Caki2 (cell line): ENCODE results near the gene DHRS13. TPM values are rescaled to one million over a fixed set of nuclear protein-coding genes. Genes with fewer than 3 reads are reported as not detected.

Experiments
- DNase-seq: peaks from one replicate; pipeline ENCODE4 v3.0.0-alpha.2; 2015; ENCODE audit warnings: low read depth
- in situ Hi-C: cut with HindIII; loops from 2 replicates; pipeline ENCODE4 v1.10.0; 2016; ENCODE audit warnings: low sequenced_read_pairs, low pct_unique_long_range_greater_than_20kb, mixed read lengths
- total RNA-seq: library from RNA; depleted of rRNA; stranded (reverse); fragments of >200 nt; shearing (Covaris generic); gene quantifications from 2 replicates; pipeline ENCODE4 v1.2.3, GENCODE V29; 2014; ENCODE audit warnings: low replicate concordance; rRNA removed

The DHRS13 gene, protein sequence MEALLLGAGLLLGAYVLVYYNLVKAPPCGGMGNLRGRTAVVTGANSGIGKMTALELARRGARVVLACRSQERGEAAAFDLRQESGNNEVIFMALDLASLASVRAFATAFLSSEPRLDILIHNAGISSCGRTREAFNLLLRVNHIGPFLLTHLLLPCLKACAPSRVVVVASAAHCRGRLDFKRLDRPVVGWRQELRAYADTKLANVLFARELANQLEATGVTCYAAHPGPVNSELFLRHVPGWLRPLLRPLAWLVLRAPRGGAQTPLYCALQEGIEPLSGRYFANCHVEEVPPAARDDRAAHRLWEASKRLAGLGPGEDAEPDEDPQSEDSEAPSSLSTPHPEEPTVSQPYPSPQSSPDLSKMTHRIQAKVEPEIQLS
- 36.2 and 50.4 TPM in 2 replicates for total RNA-seq

DNA sequence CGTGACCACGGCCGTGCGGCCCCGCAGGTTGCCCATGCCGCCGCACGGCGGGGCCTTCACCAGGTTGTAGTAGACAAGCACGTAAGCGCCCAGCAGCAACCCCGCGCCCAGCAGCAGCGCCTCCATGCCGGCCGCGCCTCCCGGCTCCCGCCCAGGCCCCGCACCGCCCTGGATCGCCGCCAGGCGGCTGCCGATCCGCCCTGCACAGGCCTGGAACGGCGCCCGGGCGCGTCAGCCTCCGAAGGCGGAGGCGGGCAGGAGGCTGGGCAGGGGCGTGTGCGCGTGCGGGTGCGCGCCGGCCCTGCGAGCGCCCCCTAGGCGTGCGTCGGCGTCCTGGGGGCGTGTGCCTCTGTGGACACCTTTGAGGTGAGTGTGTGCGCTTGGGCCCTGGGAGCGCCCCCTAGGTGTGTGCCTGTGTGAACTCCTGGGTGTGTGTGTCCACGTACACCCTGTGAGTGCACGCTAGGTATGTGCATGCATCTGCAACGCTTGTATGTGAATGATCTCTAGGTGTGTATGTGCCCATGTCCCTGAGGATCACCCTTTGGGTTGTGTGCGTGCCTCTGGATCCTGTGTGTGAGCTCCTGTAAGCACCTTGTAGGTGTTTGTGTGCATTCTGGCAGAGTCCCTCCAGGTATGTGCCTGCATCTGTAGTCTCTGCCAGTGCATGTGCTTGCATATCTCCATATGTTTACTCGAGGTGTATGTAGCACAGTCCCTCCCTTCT lies at the start of gene DHRS13:
DHRS13 (minus strand) TSS at position 261 of the 727 bp plus-strand sequence; CDS start at position 126, 135 bp downstream.
- in situ Hi-C loops: no loop called here
- DNase-seq: peak; percentile 96

DNA sequence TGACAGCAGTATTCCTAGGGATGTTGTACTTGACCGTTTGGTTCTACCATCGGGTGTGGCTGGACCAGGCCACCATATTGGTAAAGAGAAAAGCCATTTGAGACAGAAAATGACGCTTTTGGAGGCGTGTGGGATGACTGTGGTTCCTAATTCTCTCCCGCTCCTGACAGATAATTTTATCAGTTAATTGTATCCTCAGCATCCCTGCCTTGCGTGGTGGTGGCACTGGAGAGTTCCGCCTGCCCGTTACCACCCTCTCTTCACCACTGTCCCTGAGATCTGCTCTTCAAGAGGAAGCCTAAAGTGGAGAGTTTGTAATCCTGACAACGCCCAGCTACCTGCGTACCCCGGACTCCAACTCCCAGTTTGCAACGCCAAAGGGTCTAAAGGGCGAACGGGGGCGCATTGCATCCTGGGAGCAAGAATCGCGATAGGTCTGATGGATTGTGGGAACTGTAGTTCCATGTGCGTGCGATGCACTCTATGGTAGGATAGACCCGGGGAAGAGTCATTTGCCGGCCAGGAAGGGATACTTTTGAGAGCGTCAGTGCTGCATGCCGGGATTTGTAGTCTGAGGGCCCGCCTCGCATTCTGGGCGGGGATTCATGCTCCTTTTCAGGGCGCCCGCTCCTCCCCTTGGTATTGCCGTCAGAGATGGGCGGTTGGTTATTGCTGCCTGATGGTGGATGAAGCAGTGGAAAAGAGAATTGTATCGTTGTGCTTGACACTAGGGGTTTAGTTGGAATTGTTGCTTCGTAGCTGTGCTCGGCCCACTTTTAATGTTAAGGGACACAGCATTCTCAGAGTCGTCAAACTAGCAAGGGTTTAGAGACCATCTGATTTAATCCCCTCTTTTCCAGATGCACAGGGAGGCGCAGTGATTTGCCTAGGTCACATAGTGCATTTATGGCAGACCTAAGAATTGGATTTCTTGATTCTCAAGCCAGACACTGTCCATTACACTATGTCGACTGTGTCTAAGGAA lies 49.4 kb upstream of the DHRS13 start:
- in situ Hi-C loops: no loop called here
- DNase-seq: peak; percentile 99

DNA sequence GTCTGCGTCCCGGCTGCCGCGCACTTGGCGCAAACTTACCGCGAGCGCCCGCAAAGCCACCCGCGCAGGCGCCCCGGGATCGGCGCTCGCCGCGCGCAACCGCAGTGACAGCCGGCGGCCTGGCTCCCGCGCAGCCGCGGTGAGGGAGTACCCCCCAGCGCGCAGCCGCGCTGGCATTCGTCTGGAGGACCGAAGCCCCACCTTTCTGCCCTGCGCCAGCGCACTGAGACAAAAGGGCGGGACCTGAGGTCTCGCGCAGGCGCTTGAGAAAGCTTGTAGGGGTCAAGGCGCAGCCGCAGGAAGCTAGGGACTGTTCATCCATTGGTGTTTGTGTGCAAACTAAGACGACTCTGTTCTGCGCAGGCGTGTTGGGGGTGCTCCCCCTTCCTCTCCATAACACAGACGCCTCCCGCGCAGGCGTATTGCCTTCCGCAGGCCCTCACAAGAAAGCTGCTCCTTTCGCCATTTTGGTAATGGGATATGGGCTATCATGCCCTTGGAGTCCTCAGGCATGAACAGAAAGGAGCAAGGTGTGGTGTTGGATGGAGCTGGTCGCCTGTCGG lies 48.6 kb upstream of the DHRS13 start, which contains the start of gene PHF12:
PHF12 (minus strand) TSS at position 91 of the 563 bp plus-strand sequence. CDS start 558 bp downstream, outside the sequence.
- peak; percentile 100 for DNase-seq
- in situ Hi-C loops: no loop called here

DNA sequence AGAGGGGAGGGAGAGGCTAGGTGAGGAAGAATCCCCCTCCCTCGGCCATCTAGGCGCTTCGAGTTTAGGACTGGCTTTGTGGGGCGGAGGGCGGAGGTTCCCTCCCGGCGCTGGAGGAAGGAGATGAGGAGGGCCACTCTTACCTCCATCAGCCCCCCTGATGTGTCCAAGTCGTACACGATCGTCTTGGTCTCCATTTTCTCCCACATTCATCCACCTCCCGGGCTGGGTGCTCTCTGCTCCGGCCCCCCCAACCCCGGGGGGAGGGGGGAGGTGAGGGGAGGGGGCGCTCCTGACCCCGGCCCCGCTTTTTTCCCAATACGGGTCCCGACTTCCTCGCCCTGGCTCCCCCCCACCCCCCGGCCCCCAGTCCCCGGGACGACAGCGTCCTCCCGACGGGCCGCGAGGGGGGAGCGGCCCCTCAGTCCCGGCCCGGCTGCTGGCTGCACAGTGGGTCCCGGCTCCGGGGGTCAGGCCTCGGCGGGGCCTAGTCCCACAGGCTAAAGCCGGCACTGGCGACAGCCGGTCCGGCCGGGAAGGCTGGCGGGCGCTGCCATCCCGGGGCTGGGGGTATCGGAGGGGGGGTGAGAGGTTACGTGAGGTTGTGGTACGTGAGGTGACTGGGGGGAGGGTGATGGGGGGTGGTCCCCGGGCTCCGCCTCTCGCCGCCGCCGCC lies 48.0 kb upstream of the DHRS13 start:
- in situ Hi-C loops: no loop called here
- no peak for DNase-seq

DNA sequence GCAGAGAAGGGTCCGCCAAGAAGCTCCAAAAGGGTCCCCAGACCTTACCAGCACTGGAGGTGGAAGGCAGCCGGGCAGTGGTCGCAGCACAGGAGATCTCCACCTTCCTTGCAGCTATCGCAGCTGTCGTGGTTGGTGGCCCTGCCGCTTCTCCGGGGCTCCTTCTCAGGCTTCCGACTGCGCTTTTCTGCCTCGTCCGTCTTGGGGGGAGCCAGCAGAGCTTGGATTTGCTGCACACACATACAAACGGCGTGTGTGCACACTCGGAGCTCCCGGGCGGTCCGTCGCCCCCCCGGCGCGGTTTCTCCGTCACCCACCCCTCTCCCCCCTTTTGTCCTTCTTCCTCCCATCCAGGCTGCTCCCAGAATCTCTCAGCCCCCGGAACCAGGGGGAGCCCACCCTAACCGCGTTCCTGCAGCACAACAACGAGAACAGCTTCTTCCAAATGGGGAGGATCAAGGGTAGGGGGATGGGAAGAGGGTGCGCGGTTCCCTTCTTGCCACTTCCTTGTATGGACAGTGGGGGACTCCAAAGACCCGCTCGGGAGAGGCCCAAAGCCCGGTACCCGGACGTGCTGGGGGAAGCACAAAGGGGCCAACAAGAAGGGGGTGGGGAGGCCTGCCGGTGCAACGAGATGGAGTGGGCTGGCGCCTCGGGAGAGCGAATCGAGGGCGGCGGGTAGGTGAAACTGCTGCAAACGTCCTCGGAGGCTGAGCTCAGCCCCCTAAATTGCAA lies 47.3 kb upstream of the DHRS13 start:
- in situ Hi-C loops: no loop called here

DNA sequence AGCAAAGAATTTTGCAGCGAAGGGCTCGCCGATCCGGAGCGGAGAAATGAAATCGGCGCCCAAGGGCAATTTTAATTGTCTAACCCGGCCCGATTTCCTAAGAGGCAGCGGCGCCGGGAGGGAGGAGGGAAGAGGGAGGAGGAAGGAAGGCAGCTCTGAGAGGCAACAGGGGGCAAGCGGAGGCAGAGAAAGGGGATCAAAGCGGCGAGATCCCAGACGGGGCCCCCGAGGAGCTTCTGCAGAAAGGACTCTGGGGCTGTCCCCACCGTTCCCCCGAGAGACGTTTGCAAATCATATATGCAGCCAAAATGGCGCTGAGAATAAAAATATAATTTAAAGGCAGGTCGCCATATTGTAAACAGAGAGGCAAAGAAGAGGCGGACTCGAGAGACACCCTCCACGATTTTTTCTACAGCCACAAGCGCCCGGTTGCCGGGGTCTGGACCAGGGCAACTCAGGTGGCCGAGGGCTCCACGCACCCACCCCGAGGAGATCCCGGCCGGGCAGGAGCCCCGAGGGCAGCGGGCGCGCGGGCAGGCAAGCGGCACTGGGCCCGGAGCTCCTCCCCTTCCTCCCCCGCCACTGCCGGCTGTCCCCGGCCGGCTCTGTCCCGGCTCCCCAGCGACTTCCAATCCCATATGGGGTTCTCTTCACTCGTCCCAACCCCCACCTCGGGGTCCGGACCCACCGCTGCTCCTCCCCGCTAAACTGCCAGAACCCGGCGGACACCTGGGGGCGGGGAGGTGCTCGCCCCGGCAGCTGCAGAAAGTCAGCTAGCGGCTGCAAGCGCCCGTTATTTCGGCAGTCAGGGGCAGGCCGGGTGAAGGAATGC lies 46.5 kb upstream of the DHRS13 start:
- in situ Hi-C loops: no loop called here

More for the DNA sequence above, 47.3 kb upstream of the DHRS13 start:
- DNase-seq: peak; percentile 46

DNA sequence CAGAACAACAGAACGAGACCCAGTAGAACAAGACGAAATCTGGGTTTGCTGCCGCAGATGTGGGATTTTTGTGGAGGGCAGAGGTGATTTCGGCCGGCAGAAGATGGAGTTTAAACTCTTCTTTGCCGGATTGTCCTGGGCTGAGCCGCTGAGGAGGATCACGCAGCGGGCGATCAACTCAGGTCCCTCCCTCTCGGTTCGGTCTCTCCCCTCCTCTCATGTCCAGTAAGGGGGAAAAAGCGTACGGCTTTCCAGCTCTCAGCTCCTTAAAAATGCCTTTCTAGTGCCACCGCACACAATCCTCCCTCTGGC lies 46.0 kb upstream of the DHRS13 start:
- DNase-seq: no peak
- in situ Hi-C loops: no loop called here

More for the DNA sequence above, 46.5 kb upstream of the DHRS13 start:
- peak; percentile 74 for DNase-seq

DNA sequence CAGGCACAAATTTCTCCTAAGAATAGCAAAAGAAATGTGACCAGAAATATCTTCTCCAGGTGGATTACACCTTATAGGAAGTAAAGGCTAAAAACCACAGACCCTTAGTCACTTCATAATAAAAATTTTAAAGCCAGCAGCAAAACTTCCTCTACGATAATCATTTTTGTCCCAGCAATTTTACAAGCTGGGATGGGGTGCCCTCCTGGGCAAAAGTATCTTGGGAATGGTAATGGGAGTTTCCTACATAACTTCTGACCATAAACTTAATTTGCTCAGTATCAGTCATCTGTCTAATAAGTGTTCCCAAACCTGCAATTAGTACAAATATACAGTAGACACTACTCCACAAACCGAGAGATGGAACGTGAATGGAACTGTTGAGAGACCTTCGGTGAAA lies 45.5 kb upstream of the DHRS13 start:
- no peak for DNase-seq
- in situ Hi-C loops: no loop called here

DNA sequence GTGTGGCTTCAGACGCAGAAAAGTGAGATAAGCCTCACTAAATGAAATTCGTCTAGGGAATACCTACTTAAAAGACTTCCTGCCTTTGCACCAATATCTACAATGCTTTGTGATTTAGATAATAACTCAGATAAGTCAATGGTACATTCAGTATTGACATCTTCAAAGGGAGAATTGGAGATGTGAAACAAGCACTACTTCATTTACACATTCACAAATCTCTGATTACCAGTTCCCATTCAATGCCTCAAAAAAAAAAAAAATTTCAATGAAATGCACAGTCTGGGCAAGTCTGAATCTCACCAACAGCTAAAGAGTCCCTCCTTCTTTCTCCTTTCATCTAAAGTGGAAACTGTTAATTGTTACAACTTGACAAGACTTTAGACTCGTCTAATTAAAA lies 44.8 kb upstream of the DHRS13 start:
- in situ Hi-C loops: no loop called here
- no peak for DNase-seq

DNA sequence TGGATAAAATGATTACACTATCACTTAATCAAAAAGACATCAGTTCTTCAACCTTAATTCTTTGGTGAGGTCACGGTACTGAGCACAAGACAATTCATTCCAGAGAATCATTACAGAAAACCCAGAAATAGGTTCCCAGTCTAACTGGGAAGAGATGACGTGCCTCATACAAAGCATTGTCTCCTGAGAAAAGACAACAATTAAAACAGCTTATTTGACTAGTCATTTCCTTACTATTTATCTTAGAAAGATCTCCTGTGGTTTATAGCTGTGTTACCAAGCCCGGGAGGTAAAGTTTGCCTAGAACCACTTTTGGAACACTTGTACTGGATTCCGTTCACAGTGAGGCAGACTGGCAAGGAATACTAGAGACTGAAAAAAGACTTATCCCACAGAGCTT lies 43.4 kb upstream of the DHRS13 start:
- DNase-seq: peak; percentile 16
- in situ Hi-C loops: no loop called here

DNA sequence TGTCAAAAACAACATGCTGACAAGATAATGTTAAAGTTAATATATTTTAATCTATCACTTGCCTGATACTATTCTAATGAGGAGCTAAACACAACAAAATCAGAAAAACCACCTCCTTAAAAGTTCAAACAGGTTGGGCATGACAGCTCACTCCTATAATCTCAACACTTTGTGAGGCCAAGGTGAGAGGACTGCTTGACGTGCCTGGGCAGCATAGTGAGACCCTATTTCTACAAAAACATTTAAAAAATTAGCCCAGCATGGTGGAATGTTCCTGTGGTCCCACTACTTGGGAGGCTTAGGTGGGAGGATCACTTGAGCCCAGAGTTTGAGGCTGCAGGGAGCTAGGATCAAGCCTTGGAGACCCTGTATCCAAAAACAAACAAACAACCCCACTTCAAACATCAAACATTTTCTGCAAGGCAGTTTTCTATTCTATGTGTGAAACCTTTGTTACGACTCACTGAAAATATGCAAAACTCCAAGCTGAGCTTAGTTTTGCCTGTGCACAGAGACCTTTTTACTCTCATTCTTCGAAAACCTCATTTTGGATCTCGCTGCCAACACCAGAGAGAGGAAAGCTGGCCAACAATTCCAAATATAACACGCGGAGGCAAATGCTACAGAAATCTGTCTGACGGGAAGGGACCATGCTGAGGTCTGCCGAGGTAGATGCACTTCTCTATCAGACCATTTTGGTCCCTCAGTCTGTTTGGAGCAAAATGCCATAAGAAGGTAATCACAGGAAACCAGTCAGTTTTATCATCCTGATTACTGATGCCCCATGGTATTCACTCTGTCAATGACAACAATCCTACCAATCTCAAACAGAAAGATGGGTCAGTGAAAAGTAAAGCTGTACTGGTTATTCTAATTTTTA lies 42.2 kb upstream of the DHRS13 start:
- in situ Hi-C loops: no loop called here
- DNase-seq: no peak

DNA sequence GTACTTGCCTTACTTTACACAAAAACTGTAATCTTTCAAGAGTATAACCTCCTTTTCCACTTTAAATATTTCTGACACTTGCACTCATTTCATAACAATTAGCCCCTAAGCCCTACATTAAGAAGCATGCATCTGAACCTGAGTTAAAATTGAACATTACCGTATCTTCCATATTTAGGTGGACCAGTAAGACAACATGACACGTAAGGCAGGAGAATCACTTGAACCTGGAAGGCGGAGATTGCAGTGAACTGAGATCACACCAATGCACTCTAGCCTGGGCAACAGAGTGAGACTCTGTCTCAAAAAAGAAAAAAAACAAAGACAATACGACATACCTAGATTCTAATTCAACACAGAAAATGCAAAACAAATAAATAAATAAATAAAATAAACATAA lies 41.5 kb upstream of the DHRS13 start:
- in situ Hi-C loops: no loop called here
- no peak for DNase-seq

DNA sequence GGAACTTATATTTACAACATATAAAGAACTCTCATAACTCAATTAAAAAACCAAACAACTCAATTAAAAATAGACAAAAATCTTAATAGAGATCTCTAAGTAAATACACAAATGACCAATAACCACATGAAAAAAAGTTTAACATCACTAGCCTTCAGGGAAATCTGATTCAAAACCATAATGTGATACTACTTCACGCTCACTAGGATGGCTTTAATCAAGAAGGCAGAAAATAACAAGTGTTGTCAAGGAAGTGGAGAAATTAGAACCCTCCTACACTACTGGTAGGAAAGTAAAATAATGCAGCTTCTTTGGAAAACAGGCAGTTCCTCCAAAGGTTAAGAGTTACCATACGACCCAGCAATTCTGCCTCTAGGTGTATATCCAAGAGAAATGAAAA lies 40.0 kb upstream of the DHRS13 start:
- in situ Hi-C loops: no loop called here

DNA sequence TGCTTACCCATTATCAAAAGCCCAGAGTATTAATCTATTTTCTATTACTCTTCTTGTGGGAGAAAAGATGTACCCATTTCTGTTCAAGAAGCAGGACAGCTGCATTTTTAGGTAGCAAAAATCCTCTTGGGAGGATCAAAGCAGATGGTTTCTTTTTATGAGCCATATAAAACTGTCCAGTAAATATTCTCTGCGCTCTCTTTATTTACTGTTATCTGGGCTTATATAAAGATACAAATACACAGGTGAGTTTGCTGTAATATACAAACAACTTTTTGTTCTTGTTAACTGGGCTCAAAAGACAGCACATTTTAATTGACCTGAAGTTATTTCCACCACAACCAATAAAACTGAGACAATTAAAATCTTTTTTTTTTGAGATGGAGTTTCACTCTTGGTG lies 38.4 kb upstream of the DHRS13 start:
- DNase-seq: no peak
- in situ Hi-C loops: no loop called here

More for the DNA sequence above, 40.0 kb upstream of the DHRS13 start:
- no peak for DNase-seq

DNA sequence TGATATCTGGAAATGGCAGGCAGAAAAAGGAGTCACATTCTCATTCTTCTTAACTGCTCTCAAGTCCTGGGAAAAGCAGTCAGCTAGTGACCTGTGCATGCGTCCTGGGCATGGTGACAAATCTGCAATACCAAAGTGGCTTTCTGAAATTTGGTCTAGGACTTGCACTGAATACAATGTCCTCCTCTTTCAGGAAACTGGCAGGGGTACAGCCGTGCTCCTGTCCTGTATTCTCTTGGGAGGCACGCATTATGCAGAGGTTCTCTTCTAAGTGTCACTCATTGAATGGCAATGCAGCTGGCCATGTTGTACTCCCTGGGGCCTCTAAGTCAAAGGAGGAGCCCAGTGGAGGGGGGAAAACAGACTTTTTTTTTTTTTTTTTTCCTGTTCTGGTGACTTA lies 37.8 kb upstream of the DHRS13 start:
- in situ Hi-C loops: no loop called here
- no peak for DNase-seq
